Measurements from ENCODE around the gene SCYL3.
"Not testable (repeated sequence)": the region's sequence is repeated elsewhere in the genome, so short reads cannot be mapped to it uniquely, and the experiment has no call there.

Gene SCYL3

GRCh38 chr1:169893645-169894423 is at the start of gene SCYL3:
TSS of gene SCYL3 (minus strand) at chr1:169893896. CDS start at chr1:169888840, 5,056 bp downstream.
- peak; percentile 96 for FAIRE-seq

- FAIRE-seq = peak; percentile 99
Measured at GRCh38 chr1:169941982-169942830, 48.5 kb upstream of the SCYL3 start.

GRCh38 chr1:169933984-169934725 is 40.5 kb upstream of the SCYL3 start:
- FAIRE-seq = no peak

GRCh38 chr1:169931795-169932231 is 38.1 kb upstream of the SCYL3 start:
- FAIRE-seq = no peak

- FAIRE-seq = no peak
Measured at GRCh38 chr1:169929210-169929526, 35.5 kb upstream of the SCYL3 start.

- peak; percentile 96 for FAIRE-seq
Measured at GRCh38 chr1:169928438-169929209, 34.9 kb upstream of the SCYL3 start.

DNA sequence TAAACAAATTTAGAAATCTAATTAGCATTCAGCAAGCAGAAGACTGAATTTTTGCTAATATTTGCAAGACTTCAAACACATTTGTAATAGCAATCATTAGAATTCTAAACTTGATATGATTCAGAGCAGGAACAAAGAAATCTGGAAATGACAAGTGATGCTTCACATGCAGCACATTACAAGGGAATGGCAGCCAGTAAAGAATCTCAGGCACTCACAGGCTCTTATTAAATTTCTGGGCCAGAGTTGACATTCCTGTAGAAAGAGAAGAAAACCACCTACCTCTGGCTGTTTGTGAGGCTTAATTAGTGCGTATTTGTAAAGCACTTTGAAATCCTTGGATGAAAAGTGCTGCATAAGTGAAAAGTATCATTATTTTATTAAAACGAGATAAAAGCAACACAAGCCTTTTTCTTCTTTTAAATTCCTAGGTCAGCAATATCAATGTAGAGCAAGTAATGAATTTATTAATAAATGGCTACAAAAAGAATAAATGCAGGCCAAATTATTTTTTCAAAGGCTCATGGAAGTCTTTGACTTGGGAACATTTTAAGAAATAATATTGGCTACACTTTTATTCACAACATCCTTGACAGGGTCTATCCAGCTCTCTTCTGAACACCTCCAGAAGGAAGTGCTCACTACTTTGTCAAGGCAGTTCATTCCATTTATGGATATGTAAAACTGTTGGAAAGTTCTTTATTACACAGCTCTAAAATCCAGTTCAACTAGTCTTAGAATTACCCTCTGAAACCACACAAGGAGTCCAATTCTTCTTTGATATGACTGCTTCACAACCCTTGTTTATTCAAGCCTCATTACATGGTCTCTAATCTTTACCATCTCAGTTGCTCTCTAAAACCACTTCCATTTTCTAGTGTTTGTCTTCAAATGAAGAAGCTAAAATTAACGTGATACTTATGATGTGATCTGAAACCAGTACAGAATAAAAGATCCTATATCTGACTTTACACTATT is 32.1 kb upstream of the SCYL3 start:
- FAIRE-seq = no peak

GRCh38 chr1:169924829-169925228 is 31.1 kb upstream of the SCYL3 start:
- no peak for FAIRE-seq

DNA sequence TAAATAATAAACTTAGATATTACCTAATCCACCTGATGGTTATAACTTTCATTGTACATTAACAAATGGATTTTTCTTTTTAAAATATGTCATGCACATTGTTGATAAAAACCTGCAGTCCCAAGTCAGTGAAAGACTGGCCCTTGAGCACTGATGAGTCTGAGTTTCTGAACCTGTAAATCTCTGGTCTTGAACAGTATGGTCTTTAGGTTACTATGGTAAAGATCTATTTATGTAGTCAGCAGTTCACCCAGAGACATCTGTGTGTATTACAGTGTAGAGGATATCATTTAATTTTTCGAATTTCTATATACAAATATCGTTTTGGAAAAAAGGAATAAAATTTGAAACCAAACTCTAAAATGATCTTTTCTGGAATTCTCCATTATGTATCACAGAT is 30.4 kb upstream of the SCYL3 start:
- no peak for FAIRE-seq

- no peak for FAIRE-seq
Measured at GRCh38 chr1:169921080-169921479, 27.4 kb upstream of the SCYL3 start.

DNA sequence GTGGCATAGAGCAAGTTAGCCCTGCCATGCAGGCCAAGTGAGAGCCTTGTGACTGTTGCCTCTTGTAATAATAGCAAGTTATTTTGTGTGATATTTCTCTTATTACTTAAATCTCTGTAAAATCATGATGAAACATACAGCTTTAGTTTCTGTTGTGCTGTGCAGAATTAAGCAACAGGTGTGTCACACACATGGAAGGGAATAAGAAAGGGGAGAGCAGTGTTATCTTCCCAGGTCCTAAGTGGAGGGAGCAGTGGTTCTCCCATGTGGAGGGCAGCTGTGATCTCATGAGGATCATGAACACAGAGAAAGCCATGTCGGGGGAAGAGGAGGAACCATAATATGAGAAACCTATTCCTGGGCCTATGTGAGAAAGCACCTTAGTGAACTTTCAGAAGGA is 25.2 kb upstream of the SCYL3 start:
- no peak for FAIRE-seq

GRCh38 chr1:169918220-169918619 is 24.5 kb upstream of the SCYL3 start:
- FAIRE-seq = not testable (repeated sequence)

DNA sequence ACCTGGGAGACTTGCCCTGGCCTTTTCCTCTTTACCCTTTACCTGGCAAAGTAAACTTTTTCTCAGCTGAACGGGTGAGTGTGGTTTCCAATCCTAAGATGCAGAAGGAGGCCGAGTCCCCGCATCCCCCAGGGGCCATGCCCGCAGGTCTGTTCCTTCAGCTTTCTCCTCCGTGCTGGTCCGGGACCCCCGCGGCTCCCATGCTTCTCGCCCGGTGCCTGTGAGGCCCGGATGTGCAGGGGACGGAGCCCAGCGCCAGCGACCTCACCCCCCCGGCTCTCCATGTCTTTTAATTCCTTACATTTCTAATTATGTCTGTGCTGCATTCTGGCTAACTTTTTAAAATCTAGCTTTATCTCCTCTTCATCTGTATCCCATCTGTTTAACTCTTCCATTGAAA is 21.5 kb upstream of the SCYL3 start:
- no peak for FAIRE-seq

DNA sequence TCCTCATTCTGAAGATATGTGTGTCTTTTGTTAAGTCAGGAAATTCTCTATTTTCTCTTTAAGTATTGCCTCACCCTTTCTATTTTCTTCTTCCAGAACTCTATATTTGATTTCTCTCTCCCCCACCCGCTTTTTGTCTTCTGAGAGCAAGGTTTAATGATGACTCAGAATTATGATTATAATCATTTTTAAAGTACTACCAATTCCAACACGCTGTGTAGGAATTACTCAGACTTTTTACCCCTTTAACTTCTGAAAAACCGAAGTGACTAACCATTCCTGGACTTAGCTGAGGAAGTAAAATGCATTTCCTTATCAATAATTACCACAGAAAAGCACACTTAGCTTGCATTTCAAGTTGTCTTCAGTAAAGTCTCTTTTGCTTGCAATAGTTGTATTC is 20.8 kb upstream of the SCYL3 start:
- FAIRE-seq = no peak

GRCh38 chr1:169909499-169909898 is 15.8 kb upstream of the SCYL3 start:
- no peak for FAIRE-seq

DNA sequence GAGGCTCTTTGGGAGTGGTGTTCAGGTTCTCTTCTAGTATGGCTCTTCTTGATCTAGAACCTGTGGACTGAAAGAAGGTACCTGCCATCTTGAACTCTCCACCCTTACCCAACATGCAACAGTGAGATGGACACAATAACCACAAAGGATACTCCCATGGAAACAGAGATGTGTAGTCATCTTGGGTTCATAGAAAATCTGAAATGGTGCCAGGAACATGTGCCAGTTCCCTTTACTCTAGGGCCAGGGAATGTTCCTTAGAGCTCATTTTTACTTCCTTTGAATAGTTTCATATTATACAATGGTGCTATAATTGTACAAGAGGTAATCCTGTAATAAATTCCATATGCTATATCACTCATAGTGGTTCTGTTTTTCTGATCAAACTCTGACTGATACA is 13.2 kb upstream of the SCYL3 start:
- FAIRE-seq = no peak

GRCh38 chr1:169904834-169905233 is 11.1 kb upstream of the SCYL3 start:
- no peak for FAIRE-seq

- FAIRE-seq = no peak
Measured at GRCh38 chr1:169902751-169903150, 9.1 kb upstream of the SCYL3 start.

DNA sequence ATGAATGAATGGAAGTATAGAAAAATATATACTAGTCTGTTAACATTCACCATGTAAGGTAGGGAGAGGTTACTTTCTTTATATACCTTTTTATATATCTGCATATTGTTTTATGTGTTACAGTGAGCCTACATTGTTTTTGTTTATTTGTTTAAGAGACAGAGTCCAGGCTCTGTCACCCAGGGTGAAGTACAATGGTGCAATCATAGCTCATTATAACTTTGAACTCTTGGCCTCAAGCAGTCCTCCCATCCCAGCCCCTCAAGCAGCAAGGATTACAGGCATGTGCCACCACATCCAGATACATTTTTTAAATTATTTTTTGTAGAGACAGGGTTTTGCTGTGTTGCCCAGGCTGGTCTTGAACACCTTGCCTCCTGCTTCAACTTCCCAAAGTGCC is 7.4 kb upstream of the SCYL3 start:
- no peak for FAIRE-seq

GRCh38 chr1:169900571-169900970 is 6.9 kb upstream of the SCYL3 start:
- FAIRE-seq = no peak

- no peak for FAIRE-seq
Measured at GRCh38 chr1:169899519-169900217, 6.0 kb upstream of the SCYL3 start.

Data from endometrium (tissue), 2 donors.